ENCODE data around the gene AMDHD1. TPM values are rescaled to one million over a fixed set of nuclear protein-coding genes. Genes with fewer than 3 reads are reported as not detected.

Gene AMDHD1
- total and polyA plus RNA-seq, 2 of the 8 experiments (the other 6 are each of a cell fraction or from before 2014, with no cell fraction given) = 0.14 TPM; not detected in 1

DNA sequence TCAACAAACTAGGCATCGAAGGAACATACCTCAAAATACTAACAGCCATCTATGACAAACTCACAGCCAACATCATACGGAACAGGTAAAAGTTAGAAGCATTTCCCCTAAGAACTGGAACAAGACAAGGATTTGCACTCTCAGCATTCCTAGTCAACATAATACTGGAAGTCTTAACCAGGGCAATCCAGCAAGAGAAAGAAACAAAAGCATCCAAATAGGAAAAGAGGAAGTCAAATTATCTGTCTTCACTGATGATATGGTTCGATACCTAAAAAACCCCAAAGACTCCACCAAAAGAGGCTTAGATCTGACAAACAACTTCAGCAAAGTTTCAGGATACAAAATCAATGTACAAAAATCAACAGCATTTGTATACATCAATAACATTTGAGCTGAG is 33.3 kb upstream of the AMDHD1 start:
- H3K4me1 ChIP-seq (replicated peaks in 1 of 4; ENCODE audit: control insufficient read depth in 3 of 4, insufficient read depth in 4 of 4, low read length in 3 of 4) = no peaks in the 10 kb centered on the region
- H3K4me2 ChIP-seq (ENCODE audit: insufficient read depth in 1 of 2, low read depth in 2 of 2, low read length in 2 of 2) = no peak overlapping the region
- H3K27me3 ChIP-seq (replicated peaks in 1 of 4; ENCODE audit: control insufficient read depth in 3 of 4, extremely low read depth in 1 of 4, insufficient read depth in 3 of 4, low read length in 3 of 4) = no peaks in the 10 kb centered on the region
- H4K8ac ChIP-seq (ENCODE audit: extremely low read depth, insufficient read depth, low read length) = no peak overlapping the region
- H2BK20ac ChIP-seq (ENCODE audit: low read length) = no peak overlapping the region
- no peak overlapping the region for H3K14ac ChIP-seq (ENCODE audit: insufficient read length)
- H3K9ac ChIP-seq (replicated peaks in 1 of 4; ENCODE audit: extremely low read depth in 1 of 4, low read depth in 3 of 4, low read length in 3 of 4) = no peak overlapping the region
- no peak overlapping the region for H2AK5ac ChIP-seq (ENCODE audit: low read depth, low read length)
- H3K9me3 ChIP-seq (ENCODE audit: insufficient read depth in 2 of 2, low read depth in 1 of 2, low read length in 1 of 2) = peaks cover 0 to 6% of the 10 kb centered on the region in 2 experiments; a peak in 1 of 4 replicates
- H4K91ac ChIP-seq (replicated peaks; ENCODE audit: insufficient read length, low read length) = no peak overlapping the region
- H3K23ac ChIP-seq (ENCODE audit: insufficient read length) = no peak overlapping the region
- DNase-seq (ENCODE audit: low read depth in 1 of 2, low spot score in 2 of 2) (no peak), FAIRE-seq (no peak)
- no peak overlapping the region for H3K27ac ChIP-seq (ENCODE audit: low read depth, low read length)
- no peak overlapping the region for H2BK12ac ChIP-seq (ENCODE audit: low read depth, low read length)
- H4K20me1 ChIP-seq (replicated peaks in 1 of 2; ENCODE audit: control insufficient read depth in 1 of 2, insufficient read depth in 2 of 2, low read length in 2 of 2) = no peaks in the 10 kb centered on the region
- WGBS, 2 experiments (ENCODE audit: extremely low coverage in 1 of 2, insufficient coverage in 1 of 2, insufficient read length in 1 of 2, insufficient replicate concordance in 2 of 2, low coverage in 1 of 2, low lambda C conversion rate in 2 of 2, missing lambda C conversion rate in 1 of 2) = 97% methylated on average over 3 of the region's 3 CpGs; no CpG with 5 or more reads in 1 of the 2 experiments
- no peak overlapping the region for H2BK5ac ChIP-seq (ENCODE audit: low read depth, low read length)
- H3K4me3 ChIP-seq (ENCODE audit: extremely low read depth in 1 of 4, insufficient read depth in 2 of 4, low read depth in 3 of 4, low read length in 4 of 4) = no peak overlapping the region
- H3K18ac ChIP-seq (ENCODE audit: extremely low read depth, low read length) = no peak overlapping the region
- ChIA-PET CTCF (ENCODE audit: partially characterized antibody) (interaction anchor here (4.3 kb wide), 1 partner anchor 89 kb away, joined by 23 read pairs; no protein-coding TSS in a partner anchor), POLR2A (ENCODE audit: partially characterized antibody) (no interaction called here)
- H2BK15ac ChIP-seq (ENCODE audit: low read length) = no peak overlapping the region
- no peak overlapping the region for H4K5ac ChIP-seq (ENCODE audit: insufficient read length, low read depth, low read length)
- H3K79me2 ChIP-seq (ENCODE audit: control insufficient read depth in 1 of 2, insufficient read depth in 2 of 2, low read length in 2 of 2) = no peaks in the 10 kb centered on the region
- H2AFZ ChIP-seq (ENCODE audit: low read length) = no peak overlapping the region
- no peak overlapping the region for H3K56ac ChIP-seq (replicated peaks; ENCODE audit: insufficient read length, low read depth, low read length)
- no peaks in the 10 kb centered on the region for H3K36me3 ChIP-seq (ENCODE audit: control insufficient read depth in 2 of 4, insufficient read depth in 4 of 4, low read length in 3 of 4)
- H3K23me2 ChIP-seq (ENCODE audit: low read depth, low read length) = no peaks in the 10 kb centered on the region
- no peak overlapping the region for H2BK120ac ChIP-seq (replicated peaks; ENCODE audit: low read depth, low read length)
- no peaks in the 10 kb centered on the region for H3K79me1 ChIP-seq (ENCODE audit: low read depth, low read length)
- no peak overlapping the region for H3K4ac ChIP-seq (replicated peaks; ENCODE audit: insufficient read length, low read depth, low read length)
- TF ChIP-seq EP300 (IDR thresholded peaks at IDR 0.05; ENCODE audit: borderline replicate concordance in 1 of 2, low read depth in 2 of 2, low read length in 2 of 2) (no peak), E2F6 (IDR thresholded peaks at IDR 0.05) (no peak), TAF7 (optimal IDR thresholded peaks at IDR 0.05; ENCODE audit: borderline replicate concordance, low read depth, low read length) (no peak), CHD1 (IDR thresholded peaks at IDR 0.05; ENCODE audit: low read depth, low read length) (no peak), SIRT6 (IDR thresholded peaks at IDR 0.05; ENCODE audit: low read length) (no peak), HDAC2 (IDR thresholded peaks at IDR 0.05; ENCODE audit: borderline replicate concordance in 1 of 2, low read depth in 2 of 2, low read length in 2 of 2) (no peak), CBX5 (IDR thresholded peaks at IDR 0.05; ENCODE audit: low read depth, low read length) (no peak), CEBPB (IDR thresholded peaks at IDR 0.05; ENCODE audit: low read depth, low read length) (no peak), GABPA (IDR thresholded peaks at IDR 0.05; ENCODE audit: borderline replicate concordance, insufficient read depth, low read length) (no peak), SIX5 (IDR thresholded peaks at IDR 0.05; ENCODE audit: low read depth, low read length) (no peak), KDM4A (IDR thresholded peaks at IDR 0.05; ENCODE audit: low read depth, low read length, severe bottlenecking) (no peak), ASH2L (IDR thresholded peaks at IDR 0.05; ENCODE audit: low read length) (no peak), FOSL1 (IDR thresholded peaks at IDR 0.05; ENCODE audit: insufficient read depth, low read depth, low read length) (no peak), TCF12 (IDR thresholded peaks at IDR 0.05; ENCODE audit: low read depth, low read length) (no peak), POLR2A (IDR thresholded peaks at IDR 0.05; ENCODE audit: control extremely low read depth in 1 of 2, low read depth in 2 of 2, low read length in 2 of 2) (no peak)
